Glomerular endothelial cell (primary cell): ENCODE data around the gene IRF1. TPM values are rescaled to one million over a fixed set of nuclear protein-coding genes. Genes with fewer than 3 reads are reported as not detected.
"Not testable (repeated sequence)": the region's sequence is repeated elsewhere in the genome, so short reads cannot be mapped to it uniquely, and the experiment has no call there.

Experiments used
- DNase-seq: peaks from one replicate; pipeline ENCODE4 v3.0.0-alpha.2; 2011; ENCODE audit warnings: low read depth, low spot score; ENCODE audit errors: extremely low read depth
- total RNA-seq: library from RNA; depleted of rRNA; stranded (reverse); fragments of >200 nt; gene quantifications from 2 replicates; pipeline ENCODE4 v1.2.3, GENCODE V29; 2015

The IRF1 gene
- total RNA-seq, 1 donor from 2014 or later: 73.6 TPM

DNA sequence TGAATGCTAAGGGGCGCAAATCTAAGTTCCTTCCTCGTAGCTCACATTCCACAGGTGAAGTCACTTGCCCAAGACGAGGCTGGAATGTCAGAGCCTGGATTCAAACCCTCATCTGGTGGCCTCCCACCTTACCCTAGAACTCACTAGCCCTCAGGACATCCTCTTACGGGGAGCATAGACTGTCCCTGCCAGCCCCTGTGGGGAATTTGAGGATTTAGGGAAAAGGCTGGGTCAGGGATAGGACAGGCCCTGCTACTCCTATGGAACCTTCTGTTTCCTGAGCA is 45.0 kb downstream of the IRF1 start:
- no peak for DNase-seq

DNA sequence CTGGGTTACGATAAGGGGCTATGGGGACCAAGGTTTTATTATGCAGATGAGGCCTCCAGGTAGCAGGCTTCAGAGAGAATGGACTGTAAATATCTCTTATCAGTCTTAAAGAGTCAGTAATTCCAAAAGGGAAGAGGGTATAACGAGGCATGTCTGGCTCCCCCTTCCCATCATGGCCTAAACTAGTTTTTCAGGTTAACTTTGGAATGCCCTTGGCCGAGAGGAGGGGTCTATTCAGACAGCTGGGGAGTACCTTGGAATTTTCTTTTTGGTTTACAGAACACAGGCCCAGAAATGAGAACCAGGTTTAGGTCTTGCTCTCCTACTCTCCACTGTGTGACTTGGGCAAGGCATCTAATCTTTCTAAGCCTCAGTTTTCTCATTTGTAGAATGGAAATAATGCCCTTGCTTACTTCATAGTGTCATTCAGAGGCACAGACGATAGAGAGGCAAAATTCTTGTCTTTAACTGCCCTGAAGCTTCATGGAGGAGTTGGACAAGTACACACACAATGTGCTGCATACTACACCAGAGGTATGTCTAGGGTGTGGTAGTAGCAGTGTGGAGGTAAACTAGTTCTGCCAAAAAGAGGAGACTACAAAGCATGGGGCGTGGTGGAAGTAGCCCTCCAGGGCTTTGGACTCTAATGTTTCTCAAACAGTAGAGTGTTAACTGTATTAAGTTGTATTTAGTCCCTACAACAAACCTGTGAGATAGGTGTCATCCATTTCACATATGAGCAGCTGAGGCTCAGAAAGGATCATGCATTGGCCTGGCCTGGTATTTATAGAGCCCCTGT is 45.5 kb downstream of the IRF1 start:
- no peak for DNase-seq

DNA sequence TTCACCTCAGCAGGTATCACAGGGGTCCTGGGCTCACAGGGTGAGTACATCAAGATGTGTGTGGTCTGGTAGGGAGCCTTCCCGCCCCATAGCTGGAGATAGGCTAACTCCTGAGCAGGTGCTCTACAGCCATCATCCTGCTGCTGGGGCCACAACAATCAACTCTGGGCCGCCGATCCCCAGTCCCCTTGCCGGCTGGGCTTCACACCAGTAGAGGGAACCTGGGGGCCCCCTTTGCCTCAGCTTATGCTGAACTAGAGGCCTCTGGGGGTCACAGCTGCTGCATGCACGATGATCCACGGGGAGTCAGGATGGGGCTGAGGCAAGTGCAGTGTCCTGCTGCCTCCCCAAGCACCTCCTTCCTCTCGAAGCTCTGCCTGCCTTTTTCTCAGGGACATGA is 46.5 kb downstream of the IRF1 start:
- no peak for DNase-seq

DNA sequence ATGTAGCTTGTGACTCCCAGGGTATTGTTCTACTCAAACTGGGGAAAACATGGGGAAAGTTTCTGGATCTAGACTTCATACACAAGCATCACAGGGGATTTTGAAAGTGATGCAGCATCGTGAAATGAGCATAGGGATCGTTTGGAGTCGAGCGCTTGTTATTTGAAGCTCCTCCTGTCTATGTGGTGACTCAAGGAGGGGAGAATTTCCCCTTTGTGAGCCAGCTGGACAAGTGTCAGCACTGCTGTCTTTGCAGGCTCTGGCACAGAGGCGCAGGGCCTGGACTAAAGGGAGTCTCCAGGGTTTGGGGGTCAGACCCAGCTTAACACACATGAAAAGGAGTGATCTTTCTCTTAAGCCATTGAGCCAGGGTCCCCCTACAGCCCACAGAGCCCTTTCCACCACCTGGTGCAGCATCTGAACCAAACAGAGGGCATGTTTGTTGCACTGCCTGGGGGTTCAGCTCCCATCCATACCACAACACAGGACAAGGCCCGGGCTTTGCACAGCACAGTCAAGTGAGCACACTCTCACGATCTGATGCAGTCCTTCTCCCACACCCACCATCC is 51.0 kb downstream of the IRF1 start:
- DNase-seq: no peak

DNA sequence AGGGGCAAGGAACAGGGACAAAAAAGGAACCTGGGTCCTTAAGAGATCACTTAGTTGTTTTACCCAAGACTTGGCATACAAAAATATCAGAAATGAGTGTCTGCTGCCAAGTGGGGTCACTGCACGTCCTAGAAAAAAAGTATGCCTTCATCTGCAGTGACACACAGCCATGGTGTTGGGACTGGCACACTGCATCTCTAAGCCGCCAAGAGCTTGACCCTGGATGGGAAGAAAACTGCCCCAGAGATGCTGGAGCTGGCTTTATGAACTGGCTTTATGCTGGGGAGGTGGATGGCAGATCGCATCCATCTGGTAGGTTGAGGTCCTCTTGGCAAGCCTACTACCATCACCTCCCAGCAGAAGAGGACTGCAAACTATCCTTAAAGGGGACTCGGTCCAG is 51.7 kb downstream of the IRF1 start:
- DNase-seq: no peak

DNA sequence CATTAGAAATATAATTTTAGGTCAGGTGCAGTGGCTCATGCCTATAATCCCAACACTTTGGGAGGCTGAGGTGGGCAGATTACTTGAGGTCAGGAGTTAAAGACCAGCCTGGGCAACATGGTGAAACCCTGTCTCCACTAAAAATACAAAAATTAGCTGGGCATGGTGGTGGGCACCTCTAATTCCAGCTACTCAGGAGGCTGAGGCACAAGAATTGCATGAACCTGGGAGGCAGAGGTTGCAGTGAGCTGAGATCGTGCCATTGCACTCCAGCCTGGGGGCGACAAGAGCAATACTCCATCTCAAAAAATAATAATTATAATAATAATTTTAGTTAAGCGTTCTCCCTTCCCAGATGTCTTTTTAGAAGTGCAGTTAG is 52.3 kb downstream of the IRF1 start:
- not testable (repeated sequence) for DNase-seq

DNA sequence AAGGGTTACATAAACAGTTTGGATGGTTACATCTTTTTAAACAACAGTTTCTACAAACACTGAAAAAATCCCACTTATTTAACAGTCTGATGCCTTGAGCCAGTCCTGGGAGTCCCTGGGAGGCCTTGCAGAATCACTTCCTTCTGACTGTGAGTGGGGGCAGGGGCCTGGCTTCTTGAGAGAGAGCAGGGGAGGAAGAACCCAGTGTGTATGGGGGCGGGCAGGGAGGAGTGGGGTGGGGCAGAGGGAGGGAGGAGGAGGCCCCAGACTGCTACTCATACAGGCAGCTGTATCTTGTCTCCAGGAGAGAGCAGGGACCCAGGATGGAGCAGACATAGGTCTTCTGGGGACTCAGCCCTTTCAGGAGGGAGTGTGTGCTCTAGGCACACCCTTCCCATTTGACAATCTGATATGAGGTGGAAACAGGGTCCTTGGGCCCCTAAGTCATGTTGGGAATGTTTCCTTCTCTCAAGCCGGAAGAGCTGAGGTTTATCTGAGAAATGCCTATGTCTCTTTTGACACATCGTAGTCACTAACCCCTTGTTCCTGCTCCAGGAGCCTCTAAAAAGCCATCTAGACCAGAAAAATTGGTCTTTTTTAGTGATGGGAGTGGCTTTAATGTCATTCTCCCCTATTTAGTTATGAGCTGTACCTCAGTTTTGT is 52.8 kb downstream of the IRF1 start:
- DNase-seq: no peak

DNA sequence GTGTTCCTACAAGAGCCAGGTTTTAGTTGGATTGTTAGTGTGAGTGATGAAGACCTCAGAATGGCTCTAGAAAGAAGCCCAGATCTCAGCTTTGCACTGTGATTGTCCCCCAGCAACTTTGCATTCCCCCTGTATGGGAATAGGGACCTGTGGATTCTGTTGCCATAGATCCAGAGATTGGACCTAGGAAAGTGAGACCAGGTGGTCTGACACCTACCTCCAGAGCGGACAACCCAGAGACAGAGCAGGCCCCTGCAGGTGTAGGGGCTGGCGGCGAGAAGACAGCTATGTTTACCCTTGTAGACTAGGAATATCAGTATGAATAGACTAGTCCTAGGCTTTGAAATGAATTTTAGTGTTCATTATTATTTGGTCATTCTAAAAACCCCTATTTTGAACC is 53.6 kb downstream of the IRF1 start:
- no peak for DNase-seq

DNA sequence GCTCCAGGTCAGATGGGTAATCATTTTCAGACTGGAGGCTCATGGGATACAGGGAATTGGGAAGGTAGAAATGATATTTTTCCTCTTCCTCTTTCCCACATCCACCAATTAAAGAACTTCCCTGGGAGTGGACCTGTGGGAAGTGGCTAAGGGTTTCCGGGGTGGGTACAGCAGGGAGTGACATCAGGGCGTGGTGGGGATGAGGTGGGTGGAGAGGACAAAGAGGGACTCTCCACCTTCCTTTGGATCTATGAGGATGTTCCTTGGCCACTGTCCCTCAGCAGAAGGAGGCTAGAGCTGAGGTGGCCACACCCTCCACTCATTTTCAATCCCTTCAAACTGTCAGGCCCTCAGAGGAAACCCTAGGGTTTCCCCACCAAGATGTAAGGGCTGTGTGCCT is 54.7 kb downstream of the IRF1 start:
- no peak for DNase-seq

DNA sequence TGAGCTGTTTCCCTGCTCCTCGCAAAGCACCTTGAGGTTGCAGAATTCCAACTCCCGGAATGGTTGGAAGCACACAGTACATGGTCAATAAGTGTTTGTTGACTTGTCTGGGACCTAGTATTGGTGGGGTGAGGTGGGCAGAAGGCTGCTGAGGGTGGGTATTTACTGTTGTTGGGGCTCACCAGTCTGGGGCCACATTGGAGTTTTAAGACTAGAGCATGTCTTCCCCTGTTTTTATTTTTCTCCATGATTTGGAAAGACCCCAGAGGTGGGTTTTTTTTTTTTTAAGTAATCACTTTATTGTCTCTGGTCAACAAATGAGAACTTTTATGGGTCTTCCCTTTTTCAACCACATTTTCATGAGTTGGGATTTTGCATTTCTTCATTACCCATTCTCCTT is 55.1 kb downstream of the IRF1 start:
- no peak for DNase-seq

DNA sequence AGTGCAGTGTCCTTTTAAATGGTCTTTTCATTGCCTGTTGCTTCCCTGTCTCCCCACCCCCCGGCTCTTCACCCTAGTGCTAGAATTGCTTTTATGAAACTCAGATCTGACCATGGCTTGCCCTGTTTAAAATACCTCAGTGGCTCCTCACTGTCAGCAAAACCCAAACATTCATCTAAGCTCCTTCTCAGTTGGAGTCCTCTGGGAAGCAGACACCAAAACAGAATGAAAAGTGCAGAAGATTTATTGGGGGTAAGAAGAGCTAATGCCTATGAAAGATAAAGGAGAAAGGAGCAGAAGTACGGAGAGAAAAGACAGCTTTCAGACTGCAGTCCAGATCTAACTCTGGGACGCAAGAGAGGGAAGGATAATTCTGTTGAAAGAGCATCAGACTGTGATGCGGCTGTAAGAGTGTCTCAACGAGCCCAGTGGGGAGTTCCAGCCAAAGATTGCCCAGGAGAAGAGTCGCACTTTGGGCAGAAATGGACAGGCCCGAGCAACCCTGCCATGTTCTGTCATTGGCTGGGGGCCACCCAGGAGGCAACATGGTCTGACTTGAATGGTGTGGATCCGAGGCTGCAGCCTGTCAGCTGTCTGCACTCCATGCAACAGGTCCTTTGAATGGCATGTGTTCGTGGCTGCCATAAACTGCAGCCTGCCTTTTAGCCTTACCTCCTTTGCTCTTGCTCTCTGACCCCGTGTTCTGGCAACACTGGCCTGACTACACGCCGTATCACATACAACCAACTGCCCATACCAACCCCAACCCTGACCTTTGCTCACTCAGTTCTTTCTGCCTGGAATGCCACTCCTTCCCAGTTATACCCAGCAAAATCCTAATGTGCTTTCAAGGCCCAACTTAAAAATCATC is 55.9 kb downstream of the IRF1 start:
- DNase-seq: no peak

DNA sequence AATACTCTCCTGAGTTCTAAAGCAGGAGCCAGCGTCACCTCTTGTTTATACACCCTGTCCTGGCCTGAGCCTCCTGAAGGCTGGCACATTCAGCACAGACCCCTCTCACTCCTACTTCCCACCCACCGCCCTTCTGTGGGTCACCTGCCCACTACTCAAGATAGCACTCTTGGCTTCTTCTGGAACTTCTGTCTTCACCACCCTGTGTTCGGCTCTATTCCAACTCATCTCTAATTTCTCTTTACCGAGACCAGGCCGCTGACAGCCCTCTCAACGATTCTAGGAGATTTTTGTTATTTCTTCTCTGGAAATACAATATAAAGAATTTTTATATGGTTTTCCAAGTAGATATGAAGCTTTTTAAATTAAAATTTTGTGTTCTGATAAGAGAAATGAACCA is 57.4 kb downstream of the IRF1 start:
- no peak for DNase-seq

DNA sequence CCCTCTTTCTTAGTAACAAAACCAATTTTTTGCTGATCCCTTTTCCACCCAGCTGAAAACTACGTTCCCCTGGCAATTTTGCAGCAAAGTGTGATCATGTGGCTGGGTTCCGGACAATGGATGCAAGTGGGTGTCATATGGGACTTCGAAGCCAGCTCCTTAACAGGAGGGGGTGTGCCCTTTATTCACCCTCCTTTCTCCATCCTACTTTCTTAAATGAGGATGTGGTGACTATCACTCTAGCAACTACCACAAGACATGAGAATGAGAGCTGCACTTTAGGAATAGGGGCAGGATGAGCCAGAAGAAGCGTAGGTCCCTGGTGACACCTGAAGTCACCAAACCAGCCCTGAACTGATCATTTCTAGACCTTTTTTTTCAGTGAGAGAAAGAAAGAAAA is 58.9 kb downstream of the IRF1 start:
- DNase-seq: no peak

Other genes with a start within 250 kb of the IRF1 start
- 88.4 and 118 TPM in 2 replicates for gene PDLIM4, start 233.1 kb downstream of the IRF1 start, total RNA-seq
- gene SLC22A4, start 196.4 kb downstream of the IRF1 start, total RNA-seq: 12.0 and 25.0 TPM in 2 replicates
- 2.6 and 4.4 TPM in 2 replicates for gene SLC22A5, start 121.1 kb downstream of the IRF1 start, total RNA-seq
- gene IL5, start 52.7 kb upstream of the IRF1 start, total RNA-seq: not detected in 2 replicates
- 18.5 and 18.6 TPM in 2 replicates for gene RAD50, start 66.2 kb upstream of the IRF1 start, total RNA-seq
- gene IL13, start 167.4 kb upstream of the IRF1 start, total RNA-seq: not detected in 2 replicates
- not detected in 2 replicates for gene IL4, start 183.2 kb upstream of the IRF1 start, total RNA-seq
- 7.1 and 13.7 TPM in 2 replicates for gene KIF3A, start 246.8 kb upstream of the IRF1 start, total RNA-seq